Retinal pigment epithelial cell (primary cell): ENCODE results near the gene TUBB1.
A peak's percentile ranks its signal among the peaks of the same experiment; 100 is the strongest.

Experiments used
- DNase-seq: peaks from one replicate; pipeline ENCODE4 v3.0.0-alpha.2; 2010; ENCODE audit warnings: low read depth
- H3K4me3 ChIP-seq: 2 replicates; pipeline ENCODE4 v1.5.1; 2011; ENCODE audit warnings: mild to moderate bottlenecking, low read length, control low read depth, moderate library complexity
- TF ChIP-seq, protein P1 (sequence below): conservative IDR thresholded peaks from 2 replicates; pipeline ENCODE4 v1.5.1; 2011; ENCODE audit warnings: low read depth, low read length, control low read depth, inconsistent platforms

TUBB1 gene

DNA sequence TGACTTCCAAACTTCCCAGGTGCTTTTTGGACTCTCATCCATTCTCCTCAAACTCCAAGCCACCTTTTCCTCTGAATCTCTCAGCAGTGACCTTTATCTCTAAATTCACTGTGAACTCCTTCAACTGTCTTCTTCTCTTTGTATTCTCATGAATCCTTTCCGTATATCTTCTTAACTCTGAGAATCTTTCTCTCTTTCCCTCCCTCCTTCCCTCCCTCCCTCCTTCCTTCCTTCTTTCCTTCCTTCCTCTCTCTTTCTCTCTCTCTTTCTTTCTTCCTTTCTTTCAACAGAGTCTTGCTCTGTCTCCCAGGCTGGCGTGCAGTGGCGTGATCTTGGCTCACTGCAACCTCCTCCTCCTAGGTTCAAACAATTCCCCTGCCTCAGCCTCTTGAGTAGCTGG, 27.6 kb downstream of the TUBB1 start:
- TF ChIP-seq, protein P1, sequence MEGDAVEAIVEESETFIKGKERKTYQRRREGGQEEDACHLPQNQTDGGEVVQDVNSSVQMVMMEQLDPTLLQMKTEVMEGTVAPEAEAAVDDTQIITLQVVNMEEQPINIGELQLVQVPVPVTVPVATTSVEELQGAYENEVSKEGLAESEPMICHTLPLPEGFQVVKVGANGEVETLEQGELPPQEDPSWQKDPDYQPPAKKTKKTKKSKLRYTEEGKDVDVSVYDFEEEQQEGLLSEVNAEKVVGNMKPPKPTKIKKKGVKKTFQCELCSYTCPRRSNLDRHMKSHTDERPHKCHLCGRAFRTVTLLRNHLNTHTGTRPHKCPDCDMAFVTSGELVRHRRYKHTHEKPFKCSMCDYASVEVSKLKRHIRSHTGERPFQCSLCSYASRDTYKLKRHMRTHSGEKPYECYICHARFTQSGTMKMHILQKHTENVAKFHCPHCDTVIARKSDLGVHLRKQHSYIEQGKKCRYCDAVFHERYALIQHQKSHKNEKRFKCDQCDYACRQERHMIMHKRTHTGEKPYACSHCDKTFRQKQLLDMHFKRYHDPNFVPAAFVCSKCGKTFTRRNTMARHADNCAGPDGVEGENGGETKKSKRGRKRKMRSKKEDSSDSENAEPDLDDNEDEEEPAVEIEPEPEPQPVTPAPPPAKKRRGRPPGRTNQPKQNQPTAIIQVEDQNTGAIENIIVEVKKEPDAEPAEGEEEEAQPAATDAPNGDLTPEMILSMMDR, result no peak
- H3K4me3 ChIP-seq, result no peak overlapping the region
- no peak for DNase-seq

DNA sequence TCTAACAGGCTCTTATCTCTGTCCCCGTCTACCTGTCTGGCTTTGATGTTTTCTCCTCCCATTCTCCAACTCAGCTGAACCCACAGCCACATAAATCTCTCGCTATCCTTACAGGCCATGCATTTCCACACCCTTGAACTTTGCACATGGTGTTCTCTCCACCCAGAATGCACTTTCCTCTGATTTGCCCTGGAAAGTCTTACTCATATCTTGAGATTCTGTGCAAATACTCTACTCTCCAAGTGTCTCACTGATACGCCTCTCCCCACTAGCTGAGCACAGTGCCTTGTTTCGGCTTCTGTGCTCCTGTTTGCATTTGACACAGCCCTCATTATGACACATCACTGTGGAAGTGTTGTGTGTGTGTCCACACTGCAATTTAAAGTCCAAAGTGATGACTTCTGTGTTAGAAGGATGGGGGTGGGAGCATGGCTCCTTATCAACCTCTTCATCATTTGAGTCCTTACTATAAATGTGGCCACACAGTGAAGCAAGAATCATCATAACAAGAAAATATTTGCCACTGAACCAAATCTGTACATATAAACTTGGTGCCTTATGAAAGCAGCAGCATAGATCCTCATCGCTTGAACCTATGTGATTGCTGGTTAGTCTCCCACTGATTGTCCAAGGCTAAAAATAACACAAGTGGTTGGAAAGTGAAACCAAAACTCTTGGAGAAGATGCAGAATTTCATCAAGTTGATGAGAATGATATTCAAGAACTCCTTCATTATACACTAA, 28.9 kb downstream of the TUBB1 start:
- H3K4me3 ChIP-seq, result no peak overlapping the region
- TF ChIP-seq, protein P1, result no peak
- no peak for DNase-seq

DNA sequence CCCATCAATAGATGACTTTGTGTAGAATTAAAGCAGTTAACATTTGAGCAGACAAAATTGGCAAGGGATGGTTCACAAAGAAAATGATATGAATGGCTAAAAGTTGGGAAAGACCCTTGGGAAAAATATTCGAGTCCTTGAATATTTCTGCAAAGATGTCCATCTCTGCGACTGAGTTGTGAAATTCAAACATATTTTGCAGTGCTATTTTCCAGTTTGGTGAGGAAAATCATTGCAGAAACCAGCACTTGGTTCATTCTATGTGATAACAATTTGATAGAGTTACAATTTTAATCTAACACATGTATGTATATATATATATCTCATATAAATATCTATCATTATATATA, 29.4 kb downstream of the TUBB1 start:
- TF ChIP-seq, protein P1, result no peak
- DNase-seq, result no peak
- H3K4me3 ChIP-seq, result no peak overlapping the region

DNA sequence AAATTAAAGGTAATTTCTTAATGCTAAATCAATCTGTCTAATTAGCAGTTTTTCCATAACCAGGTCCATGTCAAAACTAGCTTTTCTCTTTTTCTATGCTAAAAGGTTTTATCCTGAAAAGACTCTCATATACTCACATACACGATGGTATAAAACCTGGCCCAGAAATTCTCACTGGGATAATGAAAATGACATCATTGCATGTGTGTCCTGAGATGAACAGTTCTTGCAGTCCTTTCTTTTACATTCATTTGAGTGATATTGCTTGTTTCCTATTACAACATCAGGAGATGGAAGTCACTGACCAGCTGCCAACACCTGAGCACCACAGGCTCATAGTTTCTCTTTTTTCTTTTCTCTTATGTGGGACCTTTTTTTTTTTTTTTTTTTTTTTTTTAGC, 31.2 kb downstream of the TUBB1 start:
- DNase-seq, result no peak
- TF ChIP-seq, protein P1, result no peak
- no peak overlapping the region for H3K4me3 ChIP-seq

DNA sequence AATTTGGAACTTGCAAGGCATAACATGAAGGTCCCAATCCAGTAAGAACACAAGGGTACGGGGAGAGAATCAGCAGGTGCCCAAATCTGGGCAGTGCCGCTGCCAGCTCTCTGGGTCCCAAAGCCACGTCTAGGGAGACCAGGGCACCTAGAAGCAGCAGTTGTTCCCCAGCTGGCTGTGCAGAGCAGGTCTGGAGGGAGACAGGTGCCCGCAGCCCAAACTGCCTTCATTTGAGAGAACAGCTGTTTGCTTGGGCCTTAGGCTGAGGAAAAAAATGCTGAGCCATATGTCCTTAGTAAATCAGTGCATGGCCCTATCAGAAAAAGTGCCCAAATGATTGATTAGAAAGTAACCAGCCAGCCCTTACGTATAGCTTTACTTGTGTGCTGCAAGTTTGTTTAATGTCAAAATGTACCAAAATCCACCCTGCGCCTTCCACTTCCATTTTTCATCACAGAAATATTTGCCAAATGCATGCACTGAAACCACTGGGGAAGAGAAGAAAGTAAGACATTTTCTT, 32.5 kb downstream of the TUBB1 start:
- no peak for DNase-seq
- TF ChIP-seq, protein P1, result no peak
- H3K4me3 ChIP-seq, result no peak overlapping the region

DNA sequence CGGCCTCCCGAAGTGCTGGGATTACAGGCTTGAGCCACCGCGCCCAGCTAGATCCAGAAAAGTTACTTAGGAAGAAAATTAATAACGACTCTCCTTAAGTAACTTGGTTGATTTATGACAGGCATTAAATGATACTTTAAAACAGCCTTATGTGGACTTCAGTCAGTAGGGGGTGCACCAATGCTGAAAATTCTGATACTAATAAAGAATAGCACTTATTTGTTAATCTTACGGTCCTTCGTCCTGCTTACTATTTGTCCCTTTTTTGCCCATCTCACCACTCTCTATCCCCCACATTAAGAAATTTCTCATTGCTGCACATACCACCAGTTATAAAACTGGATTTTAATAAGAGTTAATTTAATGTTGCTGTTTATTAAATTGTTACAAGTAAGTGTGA, 36.1 kb downstream of the TUBB1 start:
- no peak for DNase-seq
- H3K4me3 ChIP-seq, result no peak overlapping the region
- TF ChIP-seq, protein P1, result peak; percentile 61

DNA sequence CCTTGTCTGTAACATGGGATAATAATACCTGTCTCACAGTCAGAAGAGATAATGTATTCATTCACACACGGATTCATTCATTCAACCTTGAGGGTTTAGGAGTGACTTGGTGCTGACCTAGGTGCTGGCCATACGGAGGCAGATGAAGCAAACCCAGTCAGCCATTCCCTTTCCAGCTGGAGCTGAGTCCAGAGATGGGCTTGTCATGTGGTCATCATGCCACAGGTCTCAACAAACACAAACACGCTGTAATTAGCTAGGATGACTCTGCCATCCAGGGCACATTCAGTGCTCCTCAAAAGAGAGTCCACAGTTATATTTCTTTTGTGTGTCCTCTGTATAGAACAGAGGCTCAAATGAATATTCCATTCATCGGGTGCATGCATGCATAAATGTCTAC, 42.9 kb downstream of the TUBB1 start:
- no peak overlapping the region for H3K4me3 ChIP-seq
- no peak for DNase-seq
- TF ChIP-seq, protein P1, result no peak
